NT2/D1 (cell line): ENCODE results near the gene PI4KA.

ENCODE experiments used
- SUZ12 ChIP-seq: IDR thresholded peaks from 2 replicates; pipeline ENCODE4 v1.6.1; 2011; ENCODE audit not compliant: insufficient read length, insufficient read depth; ENCODE audit errors: extremely low read depth
- YY1 ChIP-seq: IDR thresholded peaks from 2 replicates; pipeline ENCODE4 v1.6.1; 2011; ENCODE audit not compliant: insufficient read length, insufficient read depth
- ZNF274 ChIP-seq: IDR thresholded peaks from 2 replicates; pipeline ENCODE4 v1.6.1; 2011; ENCODE audit warnings: mild to moderate bottlenecking, low read depth, low read length

DNA sequence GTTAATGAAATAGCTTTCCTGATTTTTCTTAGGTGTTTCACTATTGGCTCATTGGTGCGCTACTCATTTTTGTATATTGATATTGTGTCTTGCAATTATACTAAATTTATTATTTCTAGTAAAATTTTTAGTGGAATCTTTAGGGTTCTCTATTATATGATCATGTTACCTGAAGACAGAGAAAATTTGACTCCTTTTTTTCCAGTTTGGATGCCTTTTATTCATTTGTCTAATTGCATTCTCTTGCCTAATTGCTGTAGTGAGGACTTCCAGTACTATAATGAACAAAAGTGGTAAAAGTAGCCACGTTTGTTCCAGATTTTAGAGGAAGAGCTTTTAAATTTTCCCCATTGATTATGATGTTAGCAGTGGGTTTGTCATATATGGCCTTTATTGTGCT, 198.7 kb downstream of the PI4KA start:
- TF ChIP-seq ZNF274 (no peak), YY1 (no peak), SUZ12 (no peak)
